ENCODE data around the gene CREB5. TPM values are rescaled to one million over a fixed set of nuclear protein-coding genes. Genes with fewer than 3 reads are reported as not detected.

Gene CREB5
- total RNA-seq, 1 experiment from 2014 or later, result 1.3 TPM

- no peak for TF ChIP-seq ZNF423 (CRISPR knock-in tag; IDR thresholded peaks at IDR 0.05)
- no peak for TF ChIP-seq CTCF (IDR thresholded peaks at IDR 0.05)
- TF ChIP-seq MYBL2 (CRISPR knock-in tag; IDR thresholded peaks at IDR 0.05), result no peak
- TF ChIP-seq MAX (CRISPR knock-in tag; IDR thresholded peaks at IDR 0.05), result no peak
Measured at GRCh38 chr7:28414453-28414852, 2.1 kb downstream of the CREB5 start (continued).

GRCh38 chr7:28417321-28417940, 5.1 kb downstream of the CREB5 start:
- no peak for TF ChIP-seq ZNF532 (CRISPR knock-in tag; IDR thresholded peaks at IDR 0.05; ENCODE audit: borderline replicate concordance)
- TF ChIP-seq GRHL2 (CRISPR knock-in tag; IDR thresholded peaks at IDR 0.05; ENCODE audit: insufficient replicate concordance, severe bottlenecking), result no peak
- no peak for TF ChIP-seq SMAD4 (CRISPR knock-in tag; IDR thresholded peaks at IDR 0.05)
- TF ChIP-seq CBFB (CRISPR knock-in tag; IDR thresholded peaks at IDR 0.05; ENCODE audit: low read depth), result no peak
- no peak for TF ChIP-seq MAX (CRISPR knock-in tag; IDR thresholded peaks at IDR 0.05)
- no peak for TF ChIP-seq ATF6 (CRISPR knock-in tag; IDR thresholded peaks at IDR 0.05)
- TF ChIP-seq RELA (CRISPR knock-in tag; IDR thresholded peaks at IDR 0.05; ENCODE audit: borderline replicate concordance), result no peak
- no peak for TF ChIP-seq SMAD3 (CRISPR knock-in tag; IDR thresholded peaks at IDR 0.05; ENCODE audit: borderline replicate concordance)
- TF ChIP-seq ATF1 (CRISPR knock-in tag; IDR thresholded peaks at IDR 0.05), result no peak
- no peak for TF ChIP-seq IRF1 (CRISPR knock-in tag; IDR thresholded peaks at IDR 0.05)
- no peak for TF ChIP-seq CREB1 (CRISPR knock-in tag; IDR thresholded peaks at IDR 0.05)
- no peak for TF ChIP-seq HMGXB4 (CRISPR knock-in tag; IDR thresholded peaks at IDR 0.05)
- no peak for TF ChIP-seq ERG (CRISPR knock-in tag; IDR thresholded peaks at IDR 0.05)
- TF ChIP-seq E2F5 (CRISPR knock-in tag; IDR thresholded peaks at IDR 0.05), result no peak
- no peak for TF ChIP-seq MXD4 (CRISPR knock-in tag; IDR thresholded peaks at IDR 0.05; ENCODE audit: borderline replicate concordance)
- no peak for TF ChIP-seq NR3C1 (CRISPR knock-in tag; conservative IDR thresholded peaks at IDR 0.05; ENCODE audit: low read depth)
- Mint-ChIP-seq H3K4me3 (no peak overlapping the region), H3K4me1 (0 out of 2 replicates have a peak, but pooled peaks cover under 1% of the 10 kb centered on the region), H3K27ac (no peak overlapping the region), H3K9me3 (no peaks in the 10 kb centered on the region), H3K36me3 (no peaks in the 10 kb centered on the region), H3K27me3 (ENCODE audit: low read depth) (peaks cover 17% of the 10 kb centered on the region)
- POLR2A ChIA-PET, result interaction anchor here (0.5 kb wide), 1 partner anchor 620 kb away, joined by 6 read pairs; no protein-coding TSS in a partner anchor
- DNase-seq (ENCODE audit: low spot score) (no peak), ATAC-seq (no peak)
- CTCF ChIA-PET, result no interaction called here
